SK-N-SH (cell line): ENCODE results near the gene USP10.

Experiments used
- CTCF ChIP-seq: fragments of 200-600 bp; sonication (generic); IDR thresholded peaks from 2 replicates; pipeline ENCODE4 v1.6.1; 2017; ENCODE audit warnings: antibody characterized with exemption, mild to moderate bottlenecking, moderate library complexity
- EZH2phosphoT487 ChIP-seq: fragments of 200-600 bp; sonication (generic); IDR thresholded peaks from 2 replicates; pipeline ENCODE4 v1.6.1; 2017; ENCODE audit warnings: low read depth, mixed run types, mild to moderate bottlenecking, antibody characterized with exemption, moderate library complexity, borderline replicate concordance
- FOSL2 ChIP-seq: IDR thresholded peaks from 2 replicates; pipeline ENCODE4 v1.4.0; 2012; ENCODE audit warnings: low read depth, mild to moderate bottlenecking, moderate library complexity, borderline replicate concordance
- GABPA ChIP-seq: IDR thresholded peaks from 2 replicates; pipeline ENCODE4 v1.4.0; 2012; ENCODE audit warnings: low read depth, mild to moderate bottlenecking
- JUND ChIP-seq: IDR thresholded peaks from 2 replicates; pipeline ENCODE4 v1.4.0; 2012
- MXI1 ChIP-seq: IDR thresholded peaks from 2 replicates; pipeline ENCODE4 v1.6.1; 2012; ENCODE audit warnings: mild to moderate bottlenecking, low read depth, low read length, improper control_type of control experiment
- RAD21 ChIP-seq: IDR thresholded peaks from 2 replicates; pipeline ENCODE4 v1.6.1; 2012; ENCODE audit warnings: mild to moderate bottlenecking, low read length
- SIN3A ChIP-seq: IDR thresholded peaks from 2 replicates; pipeline ENCODE4 v1.6.1; 2012; ENCODE audit warnings: low read depth, mild to moderate bottlenecking, low read length, moderate library complexity, borderline replicate concordance

GRCh38 chr16:84670063-84670462, 29.7 kb upstream of the USP10 start:
- TF ChIP-seq RAD21 = no peak
- no peak for TF ChIP-seq EZH2phosphoT487
- no peak for TF ChIP-seq CTCF
- no peak for TF ChIP-seq GABPA
- no peak for TF ChIP-seq JUND
- no peak for TF ChIP-seq FOSL2
- no peak for TF ChIP-seq SIN3A
- TF ChIP-seq MXI1 = no peak
